ENCODE results near the gene SUPT5H. TPM values are rescaled to one million over a fixed set of nuclear protein-coding genes. Genes with fewer than 3 reads are reported as not detected.
A peak's percentile ranks its signal among the peaks of the same experiment; 100 is the strongest.

SUPT5H gene
- total and polyA plus RNA-seq, 2 of the 4 experiments (the other 2 are of a cell fraction): 75.3 to 116 TPM

DNA sequence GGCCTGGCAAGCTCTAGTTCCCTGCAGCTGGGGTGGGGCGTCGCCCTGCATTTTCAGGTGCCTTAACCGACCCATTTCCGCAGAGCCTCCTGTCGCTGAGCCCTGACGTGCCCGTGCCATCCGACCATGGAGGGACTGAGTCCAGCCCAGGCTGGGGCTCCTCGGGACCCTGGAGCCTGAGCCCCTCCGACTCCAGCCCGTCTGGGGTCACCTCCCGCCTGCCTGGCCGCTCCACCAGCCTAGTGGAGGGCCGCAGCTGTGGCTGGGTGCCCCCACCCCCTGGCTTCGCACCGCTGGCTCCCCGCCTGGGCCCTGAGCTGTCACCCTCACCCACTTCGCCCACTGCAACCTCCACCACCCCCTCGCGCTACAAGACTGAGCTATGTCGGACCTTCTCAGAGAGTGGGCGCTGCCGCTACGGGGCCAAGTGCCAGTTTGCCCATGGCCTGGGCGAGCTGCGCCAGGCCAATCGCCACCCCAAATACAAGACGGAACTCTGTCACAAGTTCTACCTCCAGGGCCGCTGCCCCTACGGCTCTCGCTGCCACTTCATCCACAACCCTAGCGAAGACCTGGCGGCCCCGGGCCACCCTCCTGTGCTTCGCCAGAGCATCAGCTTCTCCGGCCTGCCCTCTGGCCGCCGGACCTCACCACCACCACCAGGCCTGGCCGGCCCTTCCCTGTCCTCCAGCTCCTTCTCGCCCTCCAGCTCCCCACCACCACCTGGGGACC lies 37.6 kb upstream of the SUPT5H start:
- H2AK9ac ChIP-seq (replicated peaks; ENCODE audit: low read depth, low read length, poor library complexity): peak overlapping the region; percentile 91
- peak overlapping the region; percentile 12; the same call in 1 of the 2 replicates for H2AK5ac ChIP-seq (ENCODE audit: low read depth, low read length)
- peak overlapping the region; percentile 34 for H2AFZ ChIP-seq (replicated peaks; ENCODE audit: low read length, poor library complexity)
- H2BK120ac ChIP-seq (ENCODE audit: low read depth, low read length): no peak overlapping the region
- H3K4ac ChIP-seq (ENCODE audit: low read depth, low read length): peak overlapping the region; percentile 38; the same call in 1 of the 2 replicates
- DNase-seq (no peak), ATAC-seq (ENCODE audit: low read depth) (no peak)
- in situ Hi-C loops (cut with MboI; ENCODE audit: low sequenced_read_pairs): no loop called here
- H3K4me3 ChIP-seq (ENCODE audit: insufficient read depth, low read depth, low read length): peak overlapping the region; percentile 68
- peak overlapping the region; percentile 36; the same call in 1 of the 2 replicates for H3K23ac ChIP-seq (ENCODE audit: low read depth, low read length)
- H4K8ac ChIP-seq (ENCODE audit: low read depth in 2 of 2, low read length in 2 of 2): peak overlapping the region in 1 of 2 experiments; percentile 3; a peak in 2 of 4 replicates
- ChIA-PET CTCF (interaction anchor here (0.6 to 1.1 kb wide), 2 partner anchors 10 to 121 kb away, joined by 3 to 5 read pairs; no protein-coding TSS in a partner anchor), POLR2A (ENCODE audit: unreplicated experiment) (interaction anchor here (1.9 kb wide), 1 partner anchor 28 kb away, joined by 4 read pairs; the partner anchor contains the start of gene RPS16)
- H3K18ac ChIP-seq (ENCODE audit: low read depth, low read length): no peak overlapping the region
- intact Hi-C loops (cut with micrococcal nuclease): no loop called here
- TF ChIP-seq CHD1 (IDR thresholded peaks at IDR 0.05; ENCODE audit: low read depth, low read length): peak; percentile 87
- TF ChIP-seq MAZ (IDR thresholded peaks at IDR 0.05; ENCODE audit: borderline replicate concordance, low read depth, low read length): peak; percentile 30; the same call in 1 of the 2 replicates
- TF ChIP-seq POLR2A (IDR thresholded peaks at IDR 0.05; ENCODE audit: low read depth, low read length): no peak; the same call in 1 of the 2 replicates
- 0 out of 2 replicates have a peak, but pooled peaks have one; percentile 2 for TF ChIP-seq SMC3 (IDR thresholded peaks at IDR 0.05; ENCODE audit: low read depth, low read length)
- H3K9me1 ChIP-seq (ENCODE audit: insufficient read depth, low read length): no peaks in the 10 kb centered on the region
- peak overlapping the region; percentile 47 for H3K56ac ChIP-seq (ENCODE audit: extremely low read depth, insufficient read depth, low read length)
- H3K9me3 ChIP-seq (ENCODE audit: control insufficient read depth, insufficient read depth, low read length): no peaks in the 10 kb centered on the region
- dilution Hi-C loops (cut with HindIII; ENCODE audit: low sequenced_read_pairs, unreplicated experiment): no loop called here
- no peak overlapping the region for H2BK20ac ChIP-seq (ENCODE audit: low read depth, low read length)
- H4K20me1 ChIP-seq (ENCODE audit: insufficient read depth, low read length): peaks cover 27% of the 10 kb centered on the region
- H3K9ac ChIP-seq (ENCODE audit: low read depth, low read length): peak overlapping the region; percentile 93
- peaks cover 23% of the 10 kb centered on the region for H3K4me1 ChIP-seq (ENCODE audit: control insufficient read depth, insufficient read depth, low read length)
- H3K4me2 ChIP-seq (ENCODE audit: low read depth, low read length): peak overlapping the region; percentile 92
- no TSS peak for BruUV-seq (replicated peaks)
- H3K27me3 ChIP-seq (ENCODE audit: control insufficient read depth, insufficient read depth, low read length): no peaks in the 10 kb centered on the region
- H3K14ac ChIP-seq (replicated peaks; ENCODE audit: low read depth, low read length): peak overlapping the region; percentile 98
- H4K91ac ChIP-seq (ENCODE audit: insufficient read depth, low read depth, low read length): no peak overlapping the region
- H3K27ac ChIP-seq (ENCODE audit: insufficient read depth, low read length): peak overlapping the region; percentile 92
- peaks cover under 1 to 33% of the 10 kb centered on the region in 2 experiments; a peak in 3 of 4 replicates for H3K79me1 ChIP-seq (ENCODE audit: low read depth in 1 of 2, low read length in 2 of 2)
- H3K36me3 ChIP-seq (ENCODE audit: control insufficient read depth, insufficient read depth, low read length): peaks cover 15% of the 10 kb centered on the region
- no peak overlapping the region for H4K5ac ChIP-seq (ENCODE audit: low read depth, low read length)
- H2BK5ac ChIP-seq (ENCODE audit: low read depth, low read length, poor library complexity, severe bottlenecking): peak overlapping the region; percentile 48
- 53% methylated on average over 37 of the region's 40 CpGs; no CpG with 5 or more reads in 1 of the 2 experiments for WGBS, 2 experiments (ENCODE audit: extremely low coverage in 2 of 2, insufficient read length in 1 of 2)
- no peak overlapping the region for H2BK15ac ChIP-seq (ENCODE audit: low read depth, low read length)
